Left renal cortex interstitium (tissue), 4 donors: ENCODE data around the gene CAMKK2. TPM values are rescaled to one million over a fixed set of nuclear protein-coding genes. Genes with fewer than 3 reads are reported as not detected.
"Not testable (repeated sequence)": the region's sequence is repeated elsewhere in the genome, so short reads cannot be mapped to it uniquely, and the experiment has no call there.

Experiments used
- DNase-seq, 4 donors: peaks; one replicate each; pipeline ENCODE4 v3.0.0-alpha.2; 2013; ENCODE audit warnings: low read depth in 4 of 4, low spot score in 2 of 4, missing footprints in 1 of 4
- polyA plus RNA-seq, 4 donors: library from polyadenylated mRNA; unstranded; fragments of 120-200 nt; gene quantifications; one replicate each; pipeline ENCODE4 v1.2.1, GENCODE V29; 2013; ENCODE audit not compliant: insufficient read length in 4 of 4

CAMKK2 gene
- polyA plus RNA-seq, 4 donors, result 33.7 to 39.9 (median 34.8) TPM

DNA sequence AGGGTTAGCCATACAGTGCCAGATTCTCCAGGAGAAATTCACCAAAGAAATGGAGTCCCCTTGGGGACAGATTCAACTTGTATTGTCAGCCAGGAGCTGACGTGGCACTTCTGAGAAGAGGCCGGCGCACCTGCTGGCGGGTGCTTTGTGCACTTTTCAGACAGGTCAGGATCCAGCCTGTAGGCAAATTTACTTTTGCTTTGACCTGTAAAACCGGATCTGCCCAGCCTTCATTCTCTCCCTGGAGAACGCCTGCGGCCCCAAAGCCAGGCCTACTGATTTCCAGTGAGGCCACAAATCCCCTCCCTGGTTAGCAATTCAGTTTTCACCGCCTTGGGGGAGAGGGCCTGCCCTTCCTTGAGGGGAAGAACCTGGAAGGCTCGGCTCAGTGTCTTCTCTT, 69.2 kb downstream of the CAMKK2 start:
- no peak for DNase-seq

DNA sequence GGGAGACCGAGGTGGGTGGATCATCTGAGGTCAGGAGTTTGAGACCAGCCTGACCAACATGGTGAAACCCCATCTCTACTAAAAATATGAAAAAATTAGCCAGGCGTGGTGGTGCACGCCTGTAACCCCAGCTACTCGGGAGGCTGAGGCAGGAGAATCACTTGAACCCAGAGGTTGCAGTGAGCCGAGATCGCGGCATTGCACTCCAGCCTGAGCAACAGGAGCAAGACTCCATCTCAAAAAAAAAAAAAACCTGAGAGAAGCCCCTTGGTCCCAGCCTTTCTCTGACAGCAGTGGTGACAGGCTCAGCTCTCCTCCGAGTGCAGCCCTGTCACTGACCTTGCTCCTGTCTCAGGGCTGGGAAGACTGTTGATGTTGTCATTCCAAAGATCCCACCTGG, 69.6 kb downstream of the CAMKK2 start:
- not testable (repeated sequence) for DNase-seq

- no peak for DNase-seq
Measured at GRCh38 chr12:121226399-121226798, 70.1 kb downstream of the CAMKK2 start.

DNA sequence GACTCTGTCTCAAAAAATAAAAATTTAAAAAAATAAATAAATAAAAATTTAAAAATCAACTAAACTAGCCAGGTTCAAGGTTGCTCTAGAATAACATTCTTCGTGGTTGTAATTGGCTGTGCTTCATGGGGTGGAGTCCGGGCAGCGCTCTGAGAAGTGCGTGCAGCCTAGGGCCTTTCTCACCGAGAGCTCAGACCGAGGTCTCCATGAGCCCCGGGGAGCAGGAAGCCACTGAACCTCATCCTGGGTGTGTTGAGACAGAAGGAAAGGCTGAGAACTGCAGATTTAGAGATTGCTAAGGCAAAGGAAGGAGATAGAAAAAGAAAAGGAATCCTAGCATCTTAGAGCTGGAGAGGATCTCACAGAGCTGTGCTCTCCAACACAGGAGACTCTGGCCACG, 71.9 kb downstream of the CAMKK2 start:
- no peak for DNase-seq

GRCh38 chr12:121223292-121224285, 72.9 kb downstream of the CAMKK2 start:
- DNase-seq, result no peak

DNA sequence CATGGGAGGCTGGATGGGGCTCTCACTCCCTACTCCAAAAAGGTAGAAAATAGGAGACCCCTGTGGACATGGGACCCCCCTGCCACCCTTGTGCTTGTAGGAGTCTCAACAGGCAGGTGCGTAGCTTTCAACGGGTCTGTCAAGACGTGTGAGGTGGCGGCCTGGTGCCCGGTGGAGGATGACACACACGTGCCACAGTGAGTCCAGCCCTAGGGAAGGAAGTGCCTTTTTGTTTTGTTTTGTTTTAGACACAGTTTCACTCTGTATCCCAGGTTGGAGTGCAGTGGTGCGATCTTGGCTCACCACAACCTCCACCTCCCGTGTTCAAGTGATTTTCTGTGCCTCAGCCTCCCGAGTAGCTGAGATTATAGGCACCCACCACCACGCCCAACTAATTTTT, 73.7 kb downstream of the CAMKK2 start:
- DNase-seq, result no peak

GRCh38 chr12:121219353-121219986, 77.0 kb downstream of the CAMKK2 start:
- DNase-seq, result no peak

DNA sequence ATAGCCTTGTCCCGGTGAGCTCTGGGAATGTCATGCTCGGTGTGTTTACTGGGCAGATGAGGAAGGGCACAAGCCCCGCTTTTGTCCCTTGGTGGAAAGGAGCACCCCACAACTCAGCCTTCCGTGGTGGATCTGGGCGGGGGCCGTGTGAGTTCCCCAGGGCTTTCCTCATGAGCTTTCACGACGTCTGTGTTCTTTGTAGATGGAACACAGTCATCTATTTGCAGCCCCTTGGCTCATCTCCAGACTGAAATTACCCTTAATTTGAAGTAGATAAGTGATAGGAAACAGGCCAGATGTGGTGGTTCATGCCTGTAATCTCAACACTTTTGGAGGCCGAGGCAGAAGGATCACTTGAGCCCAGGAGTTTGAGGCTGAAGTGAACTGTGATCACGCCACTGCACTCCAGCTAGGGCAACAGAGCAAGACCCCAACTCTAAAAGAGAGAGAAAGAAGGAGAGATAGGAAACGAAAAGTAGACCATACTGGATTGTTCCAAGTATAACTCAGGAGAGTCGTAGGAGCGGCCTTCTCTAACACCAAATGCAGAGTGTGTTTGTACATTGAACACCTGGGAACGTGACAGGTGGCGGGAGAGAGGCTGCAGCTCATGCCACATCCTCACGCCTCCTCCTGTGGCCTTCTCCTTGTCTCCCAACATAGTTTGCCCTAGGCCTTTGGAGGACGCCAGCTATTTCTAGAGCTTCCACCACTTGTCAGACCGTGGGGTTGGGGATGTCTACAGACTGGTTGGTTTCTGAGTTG, 77.7 kb downstream of the CAMKK2 start:
- no peak for DNase-seq

DNA sequence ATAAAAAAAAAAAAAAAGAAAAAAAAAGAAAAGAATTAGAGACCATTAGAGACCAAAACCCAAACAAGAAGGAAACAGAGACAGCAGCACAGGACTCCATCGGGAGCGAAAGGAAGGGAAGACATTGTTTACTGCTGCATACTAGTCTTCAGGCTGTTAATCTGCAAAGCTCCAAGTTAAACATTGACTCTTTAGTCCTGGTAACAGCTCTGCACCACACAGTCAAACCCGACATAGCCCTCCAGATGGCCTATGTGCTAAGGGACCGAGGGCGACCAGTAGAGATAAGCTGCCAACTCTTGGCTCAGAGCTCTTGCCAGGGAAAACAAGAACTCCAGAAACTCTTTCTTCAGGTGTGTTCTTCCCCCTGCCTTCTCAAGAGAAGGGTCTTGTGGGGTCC, 78.7 kb downstream of the CAMKK2 start:
- no peak for DNase-seq

DNA sequence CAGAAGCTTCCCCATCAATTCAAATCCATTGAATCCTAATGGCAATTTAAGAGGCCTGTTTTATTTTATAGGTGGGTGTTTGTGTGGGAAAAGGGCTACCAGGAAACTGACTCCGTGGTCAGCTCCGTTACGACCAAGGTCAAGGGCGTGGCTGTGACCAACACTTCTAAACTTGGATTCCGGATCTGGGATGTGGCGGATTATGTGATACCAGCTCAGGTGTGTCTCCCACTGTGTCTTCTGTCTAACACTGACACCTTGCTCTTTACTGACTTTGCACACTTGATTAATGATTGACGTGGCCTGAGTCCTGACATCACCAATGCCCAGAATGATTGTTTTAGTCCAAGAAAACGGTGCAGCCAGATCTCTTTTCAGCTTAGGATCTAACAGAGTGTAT, 79.4 kb downstream of the CAMKK2 start:
- DNase-seq, result no peak

- DNase-seq, result no peak
Measured at GRCh38 chr12:121216102-121216501, 80.4 kb downstream of the CAMKK2 start.

- no peak for DNase-seq
Measured at GRCh38 chr12:121214855-121215745, 81.4 kb downstream of the CAMKK2 start.

DNA sequence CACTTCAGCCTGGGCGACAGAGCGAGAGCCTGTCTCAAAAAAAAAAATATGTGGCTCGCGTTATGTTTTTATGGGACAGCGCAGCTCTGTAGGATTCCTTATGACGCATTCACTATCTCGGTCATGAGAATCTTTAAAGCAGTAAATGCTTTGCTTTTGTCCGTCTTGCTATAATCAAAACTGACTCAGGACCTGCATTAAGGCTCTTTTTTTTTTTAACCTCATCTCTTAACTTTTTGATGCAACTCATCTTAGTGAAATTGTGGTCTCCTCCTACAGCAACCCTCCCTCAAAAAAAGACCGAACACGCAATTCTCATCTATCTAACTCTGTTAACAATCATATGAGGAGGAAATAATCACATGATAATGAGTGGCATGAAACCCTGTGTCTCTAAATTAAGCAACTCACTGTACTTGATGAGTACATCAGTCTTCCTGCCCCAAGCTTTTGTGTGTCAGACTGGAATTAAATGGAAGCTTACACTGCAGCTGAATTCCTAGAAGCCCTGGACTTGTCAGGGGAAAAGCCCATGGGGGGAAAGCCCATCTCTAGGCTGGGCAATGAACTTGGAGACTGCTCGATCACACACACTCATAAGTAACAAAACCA, 82.2 kb downstream of the CAMKK2 start:
- no peak for DNase-seq

DNA sequence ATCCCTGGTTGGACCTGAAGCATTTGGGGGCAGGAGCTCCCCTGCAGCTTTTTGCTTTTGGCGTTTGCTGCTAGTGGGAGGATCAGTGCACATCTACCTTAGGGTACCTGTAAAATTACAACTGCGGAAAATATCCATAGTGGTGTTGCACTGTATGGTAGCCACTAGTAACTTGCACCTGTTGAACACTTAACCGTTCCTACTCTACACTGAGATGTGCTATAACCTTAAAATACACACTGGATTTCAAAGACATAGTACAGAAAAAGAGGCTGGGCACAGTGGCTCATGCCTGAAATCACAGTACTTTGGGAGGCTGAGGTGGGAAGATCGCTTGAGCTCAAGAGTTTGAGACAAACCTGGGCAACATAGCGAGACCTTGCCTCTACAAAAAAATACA, 83.6 kb downstream of the CAMKK2 start:
- no peak for DNase-seq

GRCh38 chr12:121209624-121210572, 86.6 kb downstream of the CAMKK2 start, which contains the start of gene P2RX4:
TSS of gene P2RX4 (plus strand) at chr12:121210129. CDS start at chr12:121210165, 36 bp downstream.
- peak; percentile 55 to 76 (median 63) for DNase-seq

GRCh38 chr12:121209221-121209620, 87.3 kb downstream of the CAMKK2 start:
- DNase-seq, result no peak

- not testable (repeated sequence) for DNase-seq
Measured at GRCh38 chr12:121208571-121208970, 87.9 kb downstream of the CAMKK2 start.

GRCh38 chr12:121205491-121205890, 91.0 kb downstream of the CAMKK2 start:
- DNase-seq, result no peak
